Activated gamma-delta T cell treated with anti-CD3 and anti-CD28 coated beads, Interleukin-2, amount 50 U/mL, for 16 hours (primary cell): ENCODE measurements around the gene BCLAF1.
"Not testable (repeated sequence)": the region's sequence is repeated elsewhere in the genome, so short reads cannot be mapped to it uniquely, and the experiment has no call there.

ENCODE experiments used
- DNase-seq: peaks from one replicate; pipeline ENCODE4 v3.0.0-alpha.2; 2020; ENCODE audit warnings: low read depth

Gene BCLAF1

GRCh38 chr6:136244061-136244616 is 45.5 kb downstream of the BCLAF1 start:
- no peak for DNase-seq

- no peak for DNase-seq
Measured at GRCh38 chr6:136236466-136237293, 53.0 kb downstream of the BCLAF1 start.

GRCh38 chr6:136235233-136235564 is 54.4 kb downstream of the BCLAF1 start:
- no peak for DNase-seq

- no peak for DNase-seq
Measured at GRCh38 chr6:136232701-136233100, 56.9 kb downstream of the BCLAF1 start.

- DNase-seq: no peak
Measured at GRCh38 chr6:136230219-136230853, 59.3 kb downstream of the BCLAF1 start.

- DNase-seq: no peak
Measured at GRCh38 chr6:136228814-136229213, 60.8 kb downstream of the BCLAF1 start.

- DNase-seq: no peak
Measured at GRCh38 chr6:136226674-136227377, 62.8 kb downstream of the BCLAF1 start.

GRCh38 chr6:136226027-136226673 is 63.5 kb downstream of the BCLAF1 start:
- peak; percentile 24 for DNase-seq

GRCh38 chr6:136225496-136225895 is 64.2 kb downstream of the BCLAF1 start:
- DNase-seq: peak; percentile 7

GRCh38 chr6:136224974-136225373 is 64.7 kb downstream of the BCLAF1 start:
- not testable (repeated sequence) for DNase-seq

- DNase-seq: no peak
Measured at GRCh38 chr6:136216503-136217401, 72.9 kb downstream of the BCLAF1 start.

- DNase-seq: no peak
Measured at GRCh38 chr6:136213853-136214252, 75.8 kb downstream of the BCLAF1 start.

- no peak for DNase-seq
Measured at GRCh38 chr6:136213012-136213539, 76.6 kb downstream of the BCLAF1 start.

GRCh38 chr6:136212608-136213007 is 77.0 kb downstream of the BCLAF1 start:
- no peak for DNase-seq

- DNase-seq: no peak
Measured at GRCh38 chr6:136210398-136211165, 79.1 kb downstream of the BCLAF1 start.

- DNase-seq: no peak
Measured at GRCh38 chr6:136209496-136209895, 80.2 kb downstream of the BCLAF1 start.

- DNase-seq: no peak
Measured at GRCh38 chr6:136208783-136209182, 80.9 kb downstream of the BCLAF1 start.
